Measurements from ENCODE around the gene MACROH2A1.

Gene MACROH2A1

GRCh38 chr5:135310328-135310989 lies 88.6 kb downstream of the MACROH2A1 start:
- no peak for DNase-seq

- peak; percentile 43 for DNase-seq
Observed at GRCh38 chr5:135309391-135310327, 89.4 kb downstream of the MACROH2A1 start.

DNA sequence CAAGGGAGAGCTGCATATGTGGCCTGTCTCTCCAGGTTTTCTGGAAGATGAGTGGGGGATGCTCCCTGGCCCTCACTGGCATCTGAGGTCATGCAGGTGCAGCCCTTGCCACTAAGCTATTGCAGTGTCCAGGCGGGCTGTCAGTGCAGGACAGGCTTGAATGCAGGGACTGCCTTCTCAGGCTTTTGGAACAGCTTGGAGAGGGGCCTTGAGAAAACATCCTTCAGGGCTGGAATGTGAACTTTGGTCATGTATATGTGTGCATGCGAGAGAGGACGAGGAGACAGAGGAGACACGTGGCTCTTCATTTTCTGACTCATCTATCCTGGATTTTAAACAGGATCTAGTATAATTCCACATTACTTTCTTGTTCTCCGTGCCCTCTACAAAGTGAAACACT lies 90.3 kb downstream of the MACROH2A1 start:
- no peak for DNase-seq

GRCh38 chr5:135308245-135308644 lies 90.8 kb downstream of the MACROH2A1 start:
- peak; percentile 2 for DNase-seq

DNA sequence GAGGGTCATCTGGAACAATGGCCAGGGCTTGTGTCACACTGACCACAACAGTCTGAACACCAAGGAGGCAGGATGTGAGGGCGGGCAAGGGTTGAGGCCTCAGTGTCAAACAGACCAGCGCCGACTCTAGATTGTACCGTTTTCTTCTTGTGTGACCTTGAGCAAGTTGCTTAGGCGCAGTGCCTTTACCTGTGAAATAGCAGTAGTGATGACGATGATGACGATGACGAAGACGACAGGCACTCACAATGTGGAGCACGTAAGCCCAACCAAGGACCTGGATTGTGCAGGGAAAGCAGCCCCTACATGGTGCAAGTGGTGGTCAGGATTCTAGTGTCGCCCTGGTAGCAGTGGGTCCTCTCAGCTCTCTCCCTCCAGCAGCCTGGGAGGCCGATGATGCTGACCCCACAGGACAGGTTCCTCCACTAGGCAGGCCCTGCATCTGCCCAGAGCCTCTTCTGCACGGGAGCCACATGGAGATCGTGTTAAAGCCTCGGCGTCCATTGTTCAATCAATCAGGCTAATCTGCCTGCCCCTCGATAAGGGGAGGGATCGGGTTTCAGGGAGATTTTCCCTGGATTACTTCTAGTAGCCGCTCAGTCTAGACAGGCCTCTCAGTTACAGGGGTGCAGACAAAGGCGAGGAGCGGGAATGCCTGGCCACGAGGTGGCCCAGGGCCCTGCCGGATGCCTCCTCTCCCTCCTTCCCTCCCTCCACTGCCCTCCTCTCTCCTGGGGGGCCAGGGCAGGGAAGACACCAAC lies 91.7 kb downstream of the MACROH2A1 start:
- DNase-seq = no peak

GRCh38 chr5:135306557-135306956 lies 92.5 kb downstream of the MACROH2A1 start:
- DNase-seq = no peak

DNA sequence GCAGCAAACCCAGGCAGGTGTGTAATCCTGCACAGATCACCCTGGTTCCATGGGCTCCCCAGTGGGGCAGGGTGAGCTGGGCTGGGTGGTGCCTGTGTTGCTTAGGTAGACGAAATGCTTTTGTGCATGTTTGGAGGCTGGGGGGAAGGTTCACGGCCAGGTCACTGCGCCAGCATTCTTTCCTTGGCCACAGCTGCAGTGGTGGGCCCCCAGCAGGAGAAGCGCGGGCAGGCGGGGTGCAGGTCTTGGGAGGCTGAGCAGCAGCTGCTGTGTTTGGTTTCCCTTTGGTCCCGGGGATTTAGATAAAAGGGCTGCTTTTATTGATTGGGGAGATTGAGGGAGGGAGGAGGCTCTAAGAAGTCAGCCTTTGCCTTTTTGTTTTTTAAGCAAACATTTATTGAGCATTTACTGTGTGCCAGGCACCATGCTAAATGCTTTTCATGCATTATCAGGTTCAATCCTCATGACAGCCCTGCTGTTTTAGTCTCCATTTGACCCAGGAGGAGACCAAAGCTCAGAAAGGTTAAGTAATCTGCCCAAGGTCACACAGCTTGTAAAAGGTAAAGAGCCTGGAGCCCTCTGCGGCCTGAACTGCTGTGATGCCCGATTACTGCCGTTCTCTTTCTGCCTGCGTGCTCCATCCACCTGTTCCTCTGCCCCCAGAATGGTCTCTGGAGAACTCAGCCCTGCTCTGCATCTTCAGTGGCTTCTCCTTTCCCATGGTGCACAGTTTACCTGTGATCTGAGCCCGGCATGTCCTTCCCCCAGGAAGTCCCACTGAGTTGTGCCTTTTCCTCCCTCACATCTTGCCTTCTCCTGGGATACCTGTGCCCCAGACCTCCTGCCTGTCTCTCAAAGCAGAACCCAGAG lies 94.4 kb downstream of the MACROH2A1 start:
- no peak for DNase-seq

DNA sequence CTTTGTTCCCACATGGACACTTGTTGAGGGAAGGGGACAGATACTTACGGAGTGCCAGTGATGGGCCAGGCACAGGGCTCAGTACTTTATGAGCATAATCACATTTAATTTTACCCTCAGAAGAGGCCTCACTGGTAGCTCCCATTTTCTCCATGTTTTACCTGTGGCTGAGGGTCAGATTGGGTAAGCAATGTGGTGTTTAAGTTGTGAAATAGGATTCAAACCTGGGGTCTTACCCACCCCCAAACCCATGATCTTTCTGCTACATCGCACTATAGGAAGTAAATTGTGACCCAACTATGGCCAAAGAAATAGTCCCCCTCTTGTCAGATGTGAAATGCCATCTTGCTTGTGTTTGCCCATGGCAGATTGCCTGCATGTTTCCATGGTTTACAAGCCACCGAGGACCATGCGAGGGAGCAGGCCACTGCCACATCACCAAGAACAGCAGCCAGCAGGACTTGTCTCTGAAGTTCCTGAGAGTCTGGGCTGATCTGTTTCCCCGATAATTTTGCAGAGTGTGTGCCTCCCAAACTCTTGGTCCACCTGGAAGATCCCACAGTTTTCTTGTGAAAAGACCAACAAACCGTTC lies 95.4 kb downstream of the MACROH2A1 start:
- DNase-seq = no peak

- DNase-seq = no peak
Observed at GRCh38 chr5:135296900-135297816, 101.9 kb downstream of the MACROH2A1 start.

GRCh38 chr5:135295852-135296251 lies 103.2 kb downstream of the MACROH2A1 start:
- DNase-seq = no peak

GRCh38 chr5:135294793-135295192 lies 104.2 kb downstream of the MACROH2A1 start:
- DNase-seq = no peak

- no peak for DNase-seq
Observed at GRCh38 chr5:135289651-135290050, 109.4 kb downstream of the MACROH2A1 start.

DNA sequence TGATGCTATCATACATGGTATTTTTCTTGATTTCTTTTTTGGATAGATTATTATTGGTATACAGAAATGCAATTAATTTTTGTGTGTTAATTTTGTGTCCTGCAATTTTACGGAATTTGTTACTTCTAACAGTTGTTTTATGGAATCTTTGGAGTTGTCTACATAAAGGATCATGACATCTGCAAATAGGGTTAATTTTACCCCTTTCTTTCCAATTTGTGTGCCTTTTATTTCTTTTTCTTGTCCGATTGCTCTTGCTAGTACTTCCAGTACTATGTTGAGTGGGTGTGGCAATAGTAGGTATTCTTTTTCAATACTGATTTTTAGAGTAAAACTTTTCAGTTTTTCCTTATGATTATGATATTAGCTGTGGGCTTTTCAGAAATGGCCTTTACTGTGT lies 111.5 kb downstream of the MACROH2A1 start:
- DNase-seq = no peak
